GM23338 (cell line): ENCODE measurements around the gene PRPF38A.

Source experiments
- CTCF ChIP-seq, 2 experiments: fragments of 200-600 bp in 1 of 2; sonication (generic) in 1 of 2; conservative IDR thresholded peaks; 2 replicates each; pipeline versions ENCODE4 v1.5.1 to v1.6.1; 2016 to 2017; ENCODE audit warnings: antibody characterized with exemption in 2 of 2, low read depth in 2 of 2, mild to moderate bottlenecking in 2 of 2, moderate library complexity in 1 of 2
- EZH2phosphoT487 ChIP-seq: fragments of 200-600 bp; sonication (generic); IDR thresholded peaks from one replicate; pipeline ENCODE4 v1.8.1; 2018; ENCODE audit warnings: antibody characterized with exemption; ENCODE audit not compliant: unreplicated experiment
- REST ChIP-seq: IDR thresholded peaks from one replicate; pipeline ENCODE4 v1.6.1; 2018; ENCODE audit warnings: antibody characterized with exemption; ENCODE audit not compliant: unreplicated experiment

- no peak for TF ChIP-seq EZH2phosphoT487
- TF ChIP-seq CTCF (conservative IDR thresholded peaks at IDR 0.05; ENCODE audit: low read depth in 2 of 2), result no peak
- no peak for TF ChIP-seq REST
These were observed 19.0 kb upstream of the PRPF38A start for GRCh38 chr1:52385376-52385775.
